ENCODE measurements around the gene UNC119B.

Gene UNC119B

DNA sequence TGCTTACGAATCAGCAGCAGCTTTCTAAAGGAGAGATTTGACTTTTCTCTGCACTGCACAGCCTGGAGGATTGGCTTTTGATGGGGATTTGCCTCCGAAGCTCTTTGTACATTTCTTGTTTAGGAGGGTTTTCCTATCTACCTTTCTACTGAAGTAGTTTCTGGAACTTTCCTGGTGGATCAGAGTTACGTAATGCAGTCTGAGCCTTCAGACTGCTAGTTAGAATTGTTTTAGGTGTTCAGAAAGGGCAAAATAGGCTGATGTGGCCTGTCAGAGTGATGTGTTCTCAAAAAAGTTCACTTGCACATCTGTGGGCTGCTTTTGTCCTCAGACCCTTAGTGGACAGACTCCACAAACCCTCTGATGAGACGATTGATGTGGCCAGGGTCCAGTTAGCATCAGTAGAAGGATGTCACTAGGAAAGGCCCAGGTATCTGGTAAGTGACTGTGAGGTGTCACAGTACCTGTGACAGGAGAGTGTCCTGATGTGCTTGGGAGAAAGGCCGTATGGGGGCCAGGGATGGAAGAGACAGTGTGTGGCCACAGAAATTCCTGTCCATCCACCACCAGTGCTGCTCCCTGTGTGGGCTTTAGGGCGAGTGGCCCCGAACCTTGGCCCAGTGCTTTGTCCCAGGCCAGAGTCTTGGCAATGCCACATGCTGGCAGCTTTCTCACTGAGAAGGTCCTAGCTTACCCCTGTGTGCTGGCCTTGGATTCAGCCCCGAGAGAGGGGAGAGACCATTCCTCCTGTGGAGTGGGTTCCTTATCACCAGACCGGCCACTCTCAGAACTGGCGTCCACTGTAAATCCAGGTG lies 10.9 kb downstream of the UNC119B start:
- TF ChIP-seq, protein P1, sequence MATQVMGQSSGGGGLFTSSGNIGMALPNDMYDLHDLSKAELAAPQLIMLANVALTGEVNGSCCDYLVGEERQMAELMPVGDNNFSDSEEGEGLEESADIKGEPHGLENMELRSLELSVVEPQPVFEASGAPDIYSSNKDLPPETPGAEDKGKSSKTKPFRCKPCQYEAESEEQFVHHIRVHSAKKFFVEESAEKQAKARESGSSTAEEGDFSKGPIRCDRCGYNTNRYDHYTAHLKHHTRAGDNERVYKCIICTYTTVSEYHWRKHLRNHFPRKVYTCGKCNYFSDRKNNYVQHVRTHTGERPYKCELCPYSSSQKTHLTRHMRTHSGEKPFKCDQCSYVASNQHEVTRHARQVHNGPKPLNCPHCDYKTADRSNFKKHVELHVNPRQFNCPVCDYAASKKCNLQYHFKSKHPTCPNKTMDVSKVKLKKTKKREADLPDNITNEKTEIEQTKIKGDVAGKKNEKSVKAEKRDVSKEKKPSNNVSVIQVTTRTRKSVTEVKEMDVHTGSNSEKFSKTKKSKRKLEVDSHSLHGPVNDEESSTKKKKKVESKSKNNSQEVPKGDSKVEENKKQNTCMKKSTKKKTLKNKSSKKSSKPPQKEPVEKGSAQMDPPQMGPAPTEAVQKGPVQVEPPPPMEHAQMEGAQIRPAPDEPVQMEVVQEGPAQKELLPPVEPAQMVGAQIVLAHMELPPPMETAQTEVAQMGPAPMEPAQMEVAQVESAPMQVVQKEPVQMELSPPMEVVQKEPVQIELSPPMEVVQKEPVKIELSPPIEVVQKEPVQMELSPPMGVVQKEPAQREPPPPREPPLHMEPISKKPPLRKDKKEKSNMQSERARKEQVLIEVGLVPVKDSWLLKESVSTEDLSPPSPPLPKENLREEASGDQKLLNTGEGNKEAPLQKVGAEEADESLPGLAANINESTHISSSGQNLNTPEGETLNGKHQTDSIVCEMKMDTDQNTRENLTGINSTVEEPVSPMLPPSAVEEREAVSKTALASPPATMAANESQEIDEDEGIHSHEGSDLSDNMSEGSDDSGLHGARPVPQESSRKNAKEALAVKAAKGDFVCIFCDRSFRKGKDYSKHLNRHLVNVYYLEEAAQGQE (IDR thresholded peaks at IDR 0.05; ENCODE audit: low read depth) = no peak
- TF ChIP-seq FOXM1 (IDR thresholded peaks at IDR 0.05; ENCODE audit: borderline replicate concordance, low read depth) (no peak), RAD21 (IDR thresholded peaks at IDR 0.05; ENCODE audit: low read depth) (no peak), EGR1 (IDR thresholded peaks at IDR 0.05) (no peak), CREB1 (IDR thresholded peaks at IDR 0.05; ENCODE audit: low read depth) (no peak), EP300 (IDR thresholded peaks at IDR 0.05; ENCODE audit: borderline replicate concordance) (no peak), TEAD4 (IDR thresholded peaks at IDR 0.05) (no peak), ZBTB7A (IDR thresholded peaks at IDR 0.05; ENCODE audit: low read depth) (no peak), CEBPB (IDR thresholded peaks at IDR 0.05) (no peak), TAF1 (IDR thresholded peaks at IDR 0.05; ENCODE audit: low read depth) (no peak), YY1 (IDR thresholded peaks at IDR 0.05; ENCODE audit: low read depth) (no peak), NFIC (IDR thresholded peaks at IDR 0.05) (no peak), TCF12 (IDR thresholded peaks at IDR 0.05; ENCODE audit: low read depth) (no peak)
- TF ChIP-seq, protein P2, sequence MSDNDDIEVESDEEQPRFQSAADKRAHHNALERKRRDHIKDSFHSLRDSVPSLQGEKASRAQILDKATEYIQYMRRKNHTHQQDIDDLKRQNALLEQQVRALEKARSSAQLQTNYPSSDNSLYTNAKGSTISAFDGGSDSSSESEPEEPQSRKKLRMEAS (IDR thresholded peaks at IDR 0.05) = no peak
- TF ChIP-seq, protein P3, sequence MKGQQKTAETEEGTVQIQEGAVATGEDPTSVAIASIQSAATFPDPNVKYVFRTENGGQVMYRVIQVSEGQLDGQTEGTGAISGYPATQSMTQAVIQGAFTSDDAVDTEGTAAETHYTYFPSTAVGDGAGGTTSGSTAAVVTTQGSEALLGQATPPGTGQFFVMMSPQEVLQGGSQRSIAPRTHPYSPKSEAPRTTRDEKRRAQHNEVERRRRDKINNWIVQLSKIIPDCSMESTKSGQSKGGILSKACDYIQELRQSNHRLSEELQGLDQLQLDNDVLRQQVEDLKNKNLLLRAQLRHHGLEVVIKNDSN (IDR thresholded peaks at IDR 0.05) = no peak

DNA sequence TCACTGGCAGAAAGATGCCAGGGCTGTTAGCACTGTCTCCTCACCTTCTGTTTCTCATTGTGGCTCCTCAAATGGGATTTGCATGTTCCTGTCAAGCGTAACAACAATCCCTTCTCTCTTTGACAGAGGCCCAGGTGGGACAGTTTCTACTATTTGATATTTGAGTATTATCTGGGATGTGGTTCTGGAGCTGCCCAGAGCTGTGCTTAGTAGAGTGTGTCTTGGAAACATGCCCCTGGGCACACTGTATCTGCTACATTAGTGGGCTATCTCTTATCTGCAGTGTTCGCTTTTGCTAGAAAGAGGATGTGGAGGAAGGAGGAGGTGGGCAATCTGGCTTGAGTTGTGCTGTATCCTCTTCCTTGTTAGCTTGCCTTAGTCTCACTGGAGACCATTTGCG lies 11.6 kb downstream of the UNC119B start:
- TF ChIP-seq TEAD4 (IDR thresholded peaks at IDR 0.05) (no peak), CREB1 (IDR thresholded peaks at IDR 0.05; ENCODE audit: low read depth) (no peak), CEBPB (IDR thresholded peaks at IDR 0.05) (no peak), NFIC (IDR thresholded peaks at IDR 0.05) (no peak)

DNA sequence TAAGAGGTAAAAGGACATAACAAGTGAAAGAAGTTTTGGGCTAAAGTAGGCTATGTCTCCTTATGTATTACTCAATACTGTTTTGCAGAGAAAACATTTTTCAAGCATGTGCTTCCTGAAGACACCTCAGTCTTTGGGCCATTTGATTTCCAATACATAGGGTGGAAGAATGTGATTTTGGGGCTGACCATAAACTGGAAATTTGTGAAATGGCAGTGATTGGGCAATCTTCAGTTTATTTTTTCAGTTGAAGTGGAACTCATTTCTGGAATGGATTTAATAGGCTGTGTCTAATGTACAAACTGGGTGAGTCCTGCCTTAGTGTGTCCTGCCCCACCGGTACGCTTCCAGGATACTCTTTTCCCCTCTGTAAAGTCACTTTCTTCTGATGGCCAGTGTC lies 12.5 kb downstream of the UNC119B start:
- TF ChIP-seq YY1 (IDR thresholded peaks at IDR 0.05; ENCODE audit: low read depth) = no peak

DNA sequence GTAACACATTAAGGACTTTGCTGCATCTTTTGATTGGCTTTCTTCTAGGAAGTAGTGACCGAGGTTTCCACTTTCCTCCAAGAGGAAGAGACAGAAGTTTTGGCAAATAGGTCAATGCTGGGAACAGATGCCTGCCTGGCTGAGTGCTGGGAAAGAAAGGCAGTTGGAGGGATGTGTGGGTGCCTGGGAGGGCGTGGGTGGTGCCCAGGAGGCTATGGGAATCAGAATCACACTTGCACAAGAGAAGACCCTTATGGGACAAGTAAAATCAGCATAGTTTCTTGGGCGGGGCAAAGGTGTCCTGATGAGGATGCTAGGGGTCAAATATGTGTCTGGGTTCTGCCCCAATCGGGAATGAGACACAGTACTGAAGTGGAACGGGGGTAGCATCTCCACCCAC lies 14.5 kb downstream of the UNC119B start:
- TF ChIP-seq EP300 (IDR thresholded peaks at IDR 0.05; ENCODE audit: borderline replicate concordance) (no peak), CREB1 (IDR thresholded peaks at IDR 0.05; ENCODE audit: low read depth) (no peak), TCF12 (IDR thresholded peaks at IDR 0.05; ENCODE audit: low read depth) (no peak), ZBTB7A (IDR thresholded peaks at IDR 0.05; ENCODE audit: low read depth) (no peak), TEAD4 (IDR thresholded peaks at IDR 0.05) (no peak), CEBPB (IDR thresholded peaks at IDR 0.05) (no peak), NFIC (IDR thresholded peaks at IDR 0.05) (no peak), RAD21 (IDR thresholded peaks at IDR 0.05; ENCODE audit: low read depth) (no peak), TAF1 (IDR thresholded peaks at IDR 0.05; ENCODE audit: low read depth) (no peak), FOXM1 (IDR thresholded peaks at IDR 0.05; ENCODE audit: borderline replicate concordance, low read depth) (no peak), EGR1 (IDR thresholded peaks at IDR 0.05) (no peak), YY1 (IDR thresholded peaks at IDR 0.05; ENCODE audit: low read depth) (no peak)
- TF ChIP-seq, protein P3 (IDR thresholded peaks at IDR 0.05) = no peak
- TF ChIP-seq, protein P2 (IDR thresholded peaks at IDR 0.05) = no peak
- TF ChIP-seq, protein P1 (IDR thresholded peaks at IDR 0.05; ENCODE audit: low read depth) = no peak

DNA sequence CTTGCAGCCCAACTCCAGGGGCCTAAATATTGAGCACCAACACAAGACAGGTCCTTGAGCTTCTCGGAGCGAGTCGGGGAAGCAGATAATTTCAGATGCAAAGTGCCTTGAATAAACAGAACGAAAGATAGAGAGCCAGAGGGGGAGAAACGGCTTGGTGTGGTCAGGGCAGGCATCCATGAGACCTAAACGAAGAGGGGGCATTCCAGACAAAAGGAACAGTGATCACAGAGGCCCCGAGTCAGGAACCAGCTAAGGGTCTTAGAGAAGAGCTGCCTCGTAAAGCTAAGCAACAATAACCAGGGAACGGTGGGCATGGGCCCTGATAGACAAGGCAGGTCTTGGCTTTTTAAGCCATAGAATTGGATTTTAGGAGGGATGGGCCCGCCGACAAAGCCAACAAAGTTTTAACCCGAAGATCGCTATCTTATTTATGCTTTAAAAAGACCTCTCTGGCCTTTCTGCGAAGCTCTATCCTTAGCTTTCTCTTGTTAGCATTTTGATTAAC lies 14.9 kb downstream of the UNC119B start:
- TF ChIP-seq, protein P2 (IDR thresholded peaks at IDR 0.05) = no peak
- no peak for TF ChIP-seq TAF1 (IDR thresholded peaks at IDR 0.05; ENCODE audit: low read depth)
- no peak for TF ChIP-seq CEBPB (IDR thresholded peaks at IDR 0.05)
- TF ChIP-seq EGR1 (IDR thresholded peaks at IDR 0.05) = no peak
- TF ChIP-seq, protein P3 (IDR thresholded peaks at IDR 0.05) = no peak
- no peak for TF ChIP-seq TCF12 (IDR thresholded peaks at IDR 0.05; ENCODE audit: low read depth)
- TF ChIP-seq EP300 (IDR thresholded peaks at IDR 0.05; ENCODE audit: borderline replicate concordance) = no peak
- no peak for TF ChIP-seq CREB1 (IDR thresholded peaks at IDR 0.05; ENCODE audit: low read depth)
- no peak for TF ChIP-seq YY1 (IDR thresholded peaks at IDR 0.05; ENCODE audit: low read depth)
- no peak for TF ChIP-seq TEAD4 (IDR thresholded peaks at IDR 0.05)
- no peak for TF ChIP-seq NFIC (IDR thresholded peaks at IDR 0.05)
- no peak for TF ChIP-seq RAD21 (IDR thresholded peaks at IDR 0.05; ENCODE audit: low read depth)
- no peak for TF ChIP-seq FOXM1 (IDR thresholded peaks at IDR 0.05; ENCODE audit: borderline replicate concordance, low read depth)
- no peak for TF ChIP-seq ZBTB7A (IDR thresholded peaks at IDR 0.05; ENCODE audit: low read depth)
- TF ChIP-seq, protein P1 (IDR thresholded peaks at IDR 0.05; ENCODE audit: low read depth) = no peak
